ENCODE measurements around the gene GLT6D1.

DNA sequence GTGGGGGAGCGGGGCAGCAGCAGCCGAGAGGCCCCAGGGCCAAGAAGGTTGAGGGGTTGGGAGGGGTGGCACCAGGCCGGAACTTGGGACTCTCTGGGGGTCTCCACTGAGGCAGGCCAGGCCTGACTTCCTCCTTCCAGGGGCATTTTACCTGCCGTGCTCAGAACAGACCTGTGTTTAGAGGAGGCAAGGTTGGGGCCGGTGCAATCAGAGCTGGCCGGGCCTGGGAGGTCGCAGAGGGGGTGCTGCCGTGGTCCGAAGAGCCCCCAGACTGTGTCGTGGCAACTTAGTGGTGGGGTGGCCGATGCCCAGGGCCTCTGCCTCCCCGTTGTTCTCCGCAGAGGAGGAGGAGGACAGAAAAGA lies 21.8 kb downstream of the GLT6D1 start:
- TF ChIP-seq POLR2A (IDR thresholded peaks at IDR 0.05) (no peak), CTCF (IDR thresholded peaks at IDR 0.05) (no peak)
